Subcutaneous adipose tissue (tissue), 4 donors: Measurements from ENCODE around the gene TEX12. TPM values are rescaled to one million over a fixed set of nuclear protein-coding genes. Genes with fewer than 3 reads are reported as not detected.

Source experiments
- total RNA-seq, 4 donors: library from RNA; depleted of rRNA; stranded (reverse); fragments of >200 nt; gene quantifications; one replicate each; pipeline ENCODE4 v1.1.0, GENCODE V29; 2016
- TF ChIP-seq, protein P1 (sequence below): fragments of 450-650 bp; IDR thresholded peaks from one replicate; pipeline ENCODE4 v1.5.1; 2016; ENCODE audit warnings: low read depth, mild to moderate bottlenecking, control low read depth, antibody characterized with exemption, moderate library complexity

Gene TEX12
- total RNA-seq, 4 donors from 2014 or later: 1.1 to 1.5 (median 1.5) TPM; not detected in 1

- TF ChIP-seq, protein P1, sequence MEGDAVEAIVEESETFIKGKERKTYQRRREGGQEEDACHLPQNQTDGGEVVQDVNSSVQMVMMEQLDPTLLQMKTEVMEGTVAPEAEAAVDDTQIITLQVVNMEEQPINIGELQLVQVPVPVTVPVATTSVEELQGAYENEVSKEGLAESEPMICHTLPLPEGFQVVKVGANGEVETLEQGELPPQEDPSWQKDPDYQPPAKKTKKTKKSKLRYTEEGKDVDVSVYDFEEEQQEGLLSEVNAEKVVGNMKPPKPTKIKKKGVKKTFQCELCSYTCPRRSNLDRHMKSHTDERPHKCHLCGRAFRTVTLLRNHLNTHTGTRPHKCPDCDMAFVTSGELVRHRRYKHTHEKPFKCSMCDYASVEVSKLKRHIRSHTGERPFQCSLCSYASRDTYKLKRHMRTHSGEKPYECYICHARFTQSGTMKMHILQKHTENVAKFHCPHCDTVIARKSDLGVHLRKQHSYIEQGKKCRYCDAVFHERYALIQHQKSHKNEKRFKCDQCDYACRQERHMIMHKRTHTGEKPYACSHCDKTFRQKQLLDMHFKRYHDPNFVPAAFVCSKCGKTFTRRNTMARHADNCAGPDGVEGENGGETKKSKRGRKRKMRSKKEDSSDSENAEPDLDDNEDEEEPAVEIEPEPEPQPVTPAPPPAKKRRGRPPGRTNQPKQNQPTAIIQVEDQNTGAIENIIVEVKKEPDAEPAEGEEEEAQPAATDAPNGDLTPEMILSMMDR: no peak
Observed at GRCh38 chr11:112132737-112133136, 34.4 kb upstream of the TEX12 start.

DNA sequence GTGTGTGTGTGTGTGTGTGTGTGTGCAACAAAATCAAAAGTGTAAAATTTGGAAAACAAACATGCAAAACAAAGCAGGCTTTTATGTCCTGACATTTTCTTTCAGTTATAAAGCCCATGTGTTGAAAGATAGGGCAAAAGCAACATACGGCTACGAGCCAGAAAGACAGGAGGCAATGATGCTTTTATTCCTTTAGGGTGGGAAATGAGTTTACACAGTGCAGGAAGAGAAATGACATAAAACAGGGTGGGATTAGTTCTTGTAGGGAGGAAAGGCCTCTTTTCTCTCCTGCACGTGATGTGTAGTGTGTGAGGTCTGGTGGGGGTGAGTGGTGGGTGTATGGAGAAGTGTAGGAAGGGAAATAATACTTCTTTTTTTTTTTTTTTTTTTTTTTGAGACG lies 32.7 kb upstream of the TEX12 start:
- TF ChIP-seq, protein P1: no peak

DNA sequence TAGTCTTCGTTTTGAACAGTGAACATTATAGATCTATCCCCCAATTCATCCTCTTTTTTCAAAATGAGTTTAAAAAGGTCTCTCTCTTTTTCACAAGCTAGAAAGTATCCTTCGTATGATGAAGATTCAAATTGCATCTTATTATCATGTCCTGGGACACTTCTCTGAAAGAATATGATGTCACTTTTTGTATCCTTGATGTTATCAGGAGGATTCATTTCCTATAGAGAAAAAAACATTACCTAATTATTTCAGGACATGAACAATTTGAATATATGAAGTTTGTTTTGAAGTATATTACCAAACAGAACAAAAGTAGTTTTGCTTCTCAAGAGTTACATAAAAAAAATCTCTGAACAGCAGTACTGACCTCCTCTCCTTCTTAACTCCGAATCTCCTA lies 23.6 kb upstream of the TEX12 start:
- TF ChIP-seq, protein P1: no peak

- TF ChIP-seq, protein P1: no peak
Observed at GRCh38 chr11:112150517-112150916, 16.7 kb upstream of the TEX12 start.

DNA sequence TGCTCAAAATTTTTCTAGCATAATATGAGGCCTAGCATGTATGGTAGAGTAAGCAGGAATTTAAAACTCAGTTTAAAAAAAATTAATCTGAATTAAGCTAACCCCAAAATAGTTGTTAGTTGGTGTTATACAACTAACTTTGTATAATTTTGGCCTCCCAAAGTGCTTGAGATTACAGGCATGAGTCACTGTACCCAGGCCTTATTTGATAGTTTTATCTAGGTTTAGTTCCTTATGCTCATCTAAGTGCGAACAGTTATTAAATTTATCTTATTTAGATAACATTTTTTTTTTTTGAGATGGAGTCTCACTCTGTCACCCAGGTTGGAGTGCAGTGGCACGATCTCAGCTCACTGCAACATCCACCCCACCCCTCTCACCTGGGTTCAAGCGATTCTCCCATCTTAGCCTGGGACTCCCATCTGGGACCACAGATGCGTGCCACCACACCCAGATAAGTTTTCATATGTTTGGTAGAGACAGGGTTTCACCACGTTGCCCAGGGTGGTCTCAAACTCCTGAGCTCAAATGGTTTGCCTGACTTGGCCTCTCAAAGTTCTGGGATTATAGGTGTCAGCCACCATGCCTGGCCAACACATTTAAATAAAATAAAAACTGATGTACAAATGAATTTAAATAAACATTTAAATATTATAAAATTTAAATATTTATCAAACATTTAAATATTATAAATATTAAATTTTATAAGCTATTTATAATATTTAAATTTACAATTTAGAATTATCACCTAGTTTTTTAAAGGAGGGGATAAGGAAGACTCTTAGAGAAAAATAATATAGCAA lies 10.8 kb upstream of the TEX12 start:
- TF ChIP-seq, protein P1: no peak

DNA sequence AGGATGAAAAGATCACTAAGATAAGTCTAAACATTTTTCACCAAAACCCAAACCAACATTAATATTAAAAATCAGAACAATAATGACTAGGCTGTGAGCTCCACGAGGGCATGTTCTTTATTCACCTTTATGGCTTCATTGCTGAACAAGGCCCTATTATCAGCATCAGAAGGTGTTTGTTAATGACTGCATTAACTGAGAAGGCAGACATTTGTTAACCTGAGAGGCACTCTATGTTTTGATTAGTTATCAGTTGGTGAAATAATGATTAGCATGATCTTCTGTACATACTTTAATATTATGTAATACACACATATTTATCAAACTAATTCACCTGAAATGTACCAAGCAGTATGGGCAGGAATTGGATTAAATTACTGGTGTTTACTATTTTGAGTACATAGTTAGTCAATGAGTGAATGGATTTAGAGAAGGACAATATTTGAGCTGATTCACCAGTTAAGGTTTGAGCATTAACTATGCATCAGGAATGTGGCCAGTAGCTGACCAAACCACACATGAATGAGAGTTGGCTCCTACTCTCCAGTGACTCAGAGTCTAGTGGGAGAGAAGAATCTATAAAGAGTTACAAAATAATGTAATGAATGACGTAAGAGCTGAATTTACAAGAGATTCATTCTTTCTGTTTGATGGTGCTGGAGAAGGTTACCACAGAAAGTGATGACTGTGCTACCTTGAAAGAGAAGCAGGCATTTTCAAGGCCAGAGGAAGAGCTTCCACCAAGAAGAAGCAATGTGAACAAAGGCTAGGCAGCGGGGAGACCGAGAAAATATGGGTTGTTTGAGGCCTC lies 10.0 kb upstream of the TEX12 start:
- TF ChIP-seq, protein P1: no peak
